Calu3 (cell line): ENCODE results near the gene TEDDM1. TPM values are rescaled to one million over a fixed set of nuclear protein-coding genes. Genes with fewer than 3 reads are reported as not detected.

Experiments used
- BruUV-seq: library from RNA; stranded (reverse); fragments of 400-500 nt; replicated peaks from 2 replicates; lab custom pipeline; 2021; lab: Mats Ljungman, UMichigan
- CTCF ChIA-PET: fragments of 300-600 bp; sonication (Branson Sonifier 250); formaldehyde crosslinking; loops from one replicate; lab custom pipeline; 2022; ENCODE audit warnings: antibody characterized with exemption; lab: Charles Lee
- DNase-seq: peaks from one replicate; pipeline ENCODE4 v3.0.0; 2022
- H3K27ac Mint-ChIP-seq: one replicate; pipeline ENCODE4 v1.8.0; 2022; ENCODE audit warnings: mixed read lengths; ENCODE audit not compliant: unreplicated experiment
- H3K27me3 Mint-ChIP-seq: one replicate; pipeline ENCODE4 v1.8.0; 2022; ENCODE audit warnings: mixed read lengths; ENCODE audit not compliant: unreplicated experiment
- H3K36me3 Mint-ChIP-seq: one replicate; pipeline ENCODE4 v1.8.0; 2022; ENCODE audit warnings: mild to moderate bottlenecking, moderate library complexity, mixed read lengths; ENCODE audit not compliant: insufficient read depth, unreplicated experiment
- H3K4me1 Mint-ChIP-seq: one replicate; pipeline ENCODE4 v1.8.0; 2022; ENCODE audit warnings: mild to moderate bottlenecking, low read depth, mixed read lengths; ENCODE audit not compliant: unreplicated experiment
- H3K4me3 Mint-ChIP-seq: one replicate; pipeline ENCODE4 v1.8.0; 2022; ENCODE audit warnings: mild to moderate bottlenecking, low read depth, moderate library complexity, mixed read lengths; ENCODE audit not compliant: unreplicated experiment
- H3K9me3 Mint-ChIP-seq: one replicate; pipeline ENCODE4 v1.8.0; 2022; ENCODE audit warnings: low read depth, mixed read lengths; ENCODE audit not compliant: unreplicated experiment
- intact Hi-C: fragments of 100-400 bp; cut with micrococcal nuclease; formaldehyde crosslinking; loops from one replicate; pipeline ENCODE4 v1.10.0; 2022; ENCODE audit not compliant: unreplicated experiment
- total RNA-seq: library from RNA; stranded (reverse); gene quantifications from 2 replicates; pipeline ENCODE4 v1.2.3, GENCODE V29; 2022
- TF ChIP-seq, protein P1 (sequence below): fragments of 200-600 bp; IDR thresholded peaks from one replicate; pipeline ENCODE4 v1.8.0; 2022; ENCODE audit warnings: antibody characterized with exemption; ENCODE audit not compliant: unreplicated experiment

Gene TEDDM1
- total RNA-seq, 1 experiment from 2014 or later = not detected

DNA sequence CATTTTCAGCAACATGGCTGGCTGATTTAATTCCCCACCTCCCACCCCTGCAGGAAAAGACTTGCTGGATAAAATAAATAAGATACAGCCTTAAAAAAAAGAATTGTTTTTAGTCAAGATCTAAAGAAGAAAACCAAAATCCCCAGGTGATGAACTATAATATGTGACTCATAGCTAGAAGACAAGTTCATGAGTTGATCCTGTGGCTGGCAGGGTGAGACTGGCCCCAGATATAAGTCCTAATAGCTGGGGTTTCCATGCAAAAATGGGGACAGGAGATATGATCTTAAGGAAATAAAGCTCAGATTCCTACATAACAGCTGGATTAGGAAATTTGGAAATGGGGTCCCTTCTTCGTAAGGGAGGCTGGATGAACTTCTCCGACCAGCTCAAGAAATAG lies 27.6 kb upstream of the TEDDM1 start:
- BruUV-seq = no TSS peak
- Mint-ChIP-seq H3K27ac (no peak overlapping the region), H3K4me3 (no peak overlapping the region), H3K4me1 (peaks cover 10% of the 10 kb centered on the region), H3K9me3 (no peaks in the 10 kb centered on the region), H3K27me3 (peaks cover 10% of the 10 kb centered on the region), H3K36me3 (no peaks in the 10 kb centered on the region)
- DNase-seq = no peak
- CTCF ChIA-PET = interaction anchor here (0.6 kb wide), 1 partner anchor 164 kb away, joined by 5 read pairs; no protein-coding TSS in a partner anchor
- TF ChIP-seq, protein P1, sequence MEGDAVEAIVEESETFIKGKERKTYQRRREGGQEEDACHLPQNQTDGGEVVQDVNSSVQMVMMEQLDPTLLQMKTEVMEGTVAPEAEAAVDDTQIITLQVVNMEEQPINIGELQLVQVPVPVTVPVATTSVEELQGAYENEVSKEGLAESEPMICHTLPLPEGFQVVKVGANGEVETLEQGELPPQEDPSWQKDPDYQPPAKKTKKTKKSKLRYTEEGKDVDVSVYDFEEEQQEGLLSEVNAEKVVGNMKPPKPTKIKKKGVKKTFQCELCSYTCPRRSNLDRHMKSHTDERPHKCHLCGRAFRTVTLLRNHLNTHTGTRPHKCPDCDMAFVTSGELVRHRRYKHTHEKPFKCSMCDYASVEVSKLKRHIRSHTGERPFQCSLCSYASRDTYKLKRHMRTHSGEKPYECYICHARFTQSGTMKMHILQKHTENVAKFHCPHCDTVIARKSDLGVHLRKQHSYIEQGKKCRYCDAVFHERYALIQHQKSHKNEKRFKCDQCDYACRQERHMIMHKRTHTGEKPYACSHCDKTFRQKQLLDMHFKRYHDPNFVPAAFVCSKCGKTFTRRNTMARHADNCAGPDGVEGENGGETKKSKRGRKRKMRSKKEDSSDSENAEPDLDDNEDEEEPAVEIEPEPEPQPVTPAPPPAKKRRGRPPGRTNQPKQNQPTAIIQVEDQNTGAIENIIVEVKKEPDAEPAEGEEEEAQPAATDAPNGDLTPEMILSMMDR = no peak
- intact Hi-C loops = no loop called here

DNA sequence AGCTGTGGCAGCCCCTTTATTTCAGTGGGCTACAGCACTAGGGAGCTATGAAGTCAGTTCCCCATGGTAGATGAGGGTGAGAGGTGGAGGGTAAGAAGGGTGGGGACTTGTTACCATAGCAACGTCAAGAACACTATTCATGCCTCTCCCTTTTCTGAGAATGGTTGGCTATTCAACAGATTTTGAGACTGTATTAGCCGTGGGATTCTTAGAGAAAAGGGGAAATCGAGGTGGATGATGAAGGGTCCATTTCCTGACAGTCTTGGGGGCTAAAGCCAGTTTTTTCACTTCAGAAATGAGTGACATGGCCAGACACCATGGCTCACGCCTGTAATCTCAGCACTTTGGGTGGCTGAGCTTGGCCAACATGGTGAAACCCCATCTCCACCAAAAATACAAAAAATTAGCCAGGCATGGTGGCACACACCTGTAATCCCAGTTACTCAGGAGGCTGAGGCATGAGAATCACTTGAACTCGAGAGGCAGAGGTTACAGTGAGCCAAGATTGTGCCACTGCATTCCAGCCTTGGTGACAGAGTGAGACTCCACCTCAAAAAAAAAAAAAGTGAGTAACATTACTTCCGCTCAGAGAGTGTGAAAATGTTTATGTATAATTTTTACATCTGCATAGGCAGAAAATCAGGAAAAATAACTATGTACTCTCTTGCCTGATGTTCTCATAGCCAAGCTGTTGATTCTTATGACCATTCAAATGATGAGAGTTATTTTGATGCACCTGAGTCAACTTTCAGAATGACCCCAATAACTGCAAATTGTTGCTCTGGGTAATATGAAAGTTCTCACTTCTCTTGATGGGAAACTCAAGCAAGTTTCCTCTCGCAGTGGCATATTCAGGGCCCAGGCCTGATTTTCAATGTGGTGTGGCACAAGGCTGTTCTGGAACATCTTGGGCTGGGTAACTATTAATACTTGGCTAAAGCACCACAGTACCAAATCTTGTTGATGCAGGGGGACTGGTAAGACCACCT lies 26.3 kb upstream of the TEDDM1 start:
- DNase-seq = no peak
- no peaks in the 10 kb centered on the region for H3K9me3 Mint-ChIP-seq
- H3K27me3 Mint-ChIP-seq = peaks cover 21% of the 10 kb centered on the region
- BruUV-seq = no TSS peak
- CTCF ChIA-PET = no interaction called here
- peaks cover 10% of the 10 kb centered on the region for H3K4me1 Mint-ChIP-seq
- no peaks in the 10 kb centered on the region for H3K36me3 Mint-ChIP-seq
- H3K27ac Mint-ChIP-seq = no peak overlapping the region
- intact Hi-C loops = no loop called here
- TF ChIP-seq, protein P1 = no peak
- H3K4me3 Mint-ChIP-seq = no peak overlapping the region

DNA sequence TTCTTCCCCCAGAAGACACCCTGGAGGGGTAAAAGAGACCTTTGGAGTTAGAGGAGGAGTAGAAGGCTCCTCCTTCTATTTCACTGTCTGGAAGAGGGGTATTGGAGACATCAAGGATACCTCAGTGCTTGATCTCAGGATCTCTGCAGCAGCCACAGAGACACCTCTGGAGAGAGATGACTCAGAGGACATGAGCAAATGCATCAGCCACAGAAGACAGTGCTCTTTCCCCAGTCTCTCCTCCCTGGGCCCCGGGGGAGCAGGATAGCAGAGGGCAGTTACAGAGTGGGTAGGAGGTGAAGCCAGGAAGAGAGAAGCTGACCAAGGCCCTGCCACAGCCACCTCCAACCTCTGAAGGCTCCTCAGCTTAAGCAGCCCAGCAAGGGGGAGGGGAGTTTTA lies 15.3 kb upstream of the TEDDM1 start:
- H3K9me3 Mint-ChIP-seq = no peaks in the 10 kb centered on the region
- DNase-seq = no peak
- no peaks in the 10 kb centered on the region for H3K36me3 Mint-ChIP-seq
- no peaks in the 10 kb centered on the region for H3K4me1 Mint-ChIP-seq
- CTCF ChIA-PET = no interaction called here
- TF ChIP-seq, protein P1 = no peak
- peaks cover 67% of the 10 kb centered on the region for H3K27me3 Mint-ChIP-seq
- H3K4me3 Mint-ChIP-seq = no peak overlapping the region
- intact Hi-C loops = no loop called here
- no peak overlapping the region for H3K27ac Mint-ChIP-seq
- BruUV-seq = no TSS peak

DNA sequence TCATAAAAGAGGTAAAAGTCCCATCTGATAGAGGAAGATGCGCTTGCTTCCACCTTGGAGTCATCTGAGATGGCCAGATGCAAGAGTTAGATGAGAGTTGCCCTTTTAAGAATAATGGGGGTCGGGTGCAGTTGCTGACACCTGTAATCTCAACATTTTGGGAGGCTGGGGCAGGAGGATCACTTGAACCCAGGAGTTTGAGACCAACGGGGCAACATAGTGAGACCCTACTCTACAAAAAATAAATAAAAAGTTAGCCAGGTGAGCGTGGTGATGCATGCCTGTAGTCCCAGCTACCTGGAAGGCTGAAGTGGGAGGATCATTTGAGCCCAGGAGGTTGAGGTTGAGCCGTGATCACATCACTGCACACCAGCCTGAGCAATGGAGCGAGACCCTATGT lies 13.5 kb upstream of the TEDDM1 start:
- no peak for DNase-seq
- Mint-ChIP-seq H3K27ac (no peak overlapping the region), H3K36me3 (no peaks in the 10 kb centered on the region), H3K27me3 (peaks cover 57% of the 10 kb centered on the region), H3K4me1 (no peaks in the 10 kb centered on the region), H3K4me3 (no peak overlapping the region), H3K9me3 (no peaks in the 10 kb centered on the region)
- CTCF ChIA-PET = interaction anchor here (0.9 kb wide), 1 partner anchor 327 kb away, joined by 4 read pairs; no protein-coding TSS in a partner anchor
- no TSS peak for BruUV-seq
- TF ChIP-seq, protein P1 = no peak
- intact Hi-C loops = no loop called here
